ENCODE measurements around the gene CDH23.

The CDH23 gene

GRCh38 chr10:71726580-71727104, 329.9 kb downstream of the CDH23 start:
- peaks cover 2% of the 10 kb centered on the region for H3K36me3 ChIP-seq
- H3K27ac ChIP-seq = peak overlapping the region; percentile 100
- TF ChIP-seq, protein P1, sequence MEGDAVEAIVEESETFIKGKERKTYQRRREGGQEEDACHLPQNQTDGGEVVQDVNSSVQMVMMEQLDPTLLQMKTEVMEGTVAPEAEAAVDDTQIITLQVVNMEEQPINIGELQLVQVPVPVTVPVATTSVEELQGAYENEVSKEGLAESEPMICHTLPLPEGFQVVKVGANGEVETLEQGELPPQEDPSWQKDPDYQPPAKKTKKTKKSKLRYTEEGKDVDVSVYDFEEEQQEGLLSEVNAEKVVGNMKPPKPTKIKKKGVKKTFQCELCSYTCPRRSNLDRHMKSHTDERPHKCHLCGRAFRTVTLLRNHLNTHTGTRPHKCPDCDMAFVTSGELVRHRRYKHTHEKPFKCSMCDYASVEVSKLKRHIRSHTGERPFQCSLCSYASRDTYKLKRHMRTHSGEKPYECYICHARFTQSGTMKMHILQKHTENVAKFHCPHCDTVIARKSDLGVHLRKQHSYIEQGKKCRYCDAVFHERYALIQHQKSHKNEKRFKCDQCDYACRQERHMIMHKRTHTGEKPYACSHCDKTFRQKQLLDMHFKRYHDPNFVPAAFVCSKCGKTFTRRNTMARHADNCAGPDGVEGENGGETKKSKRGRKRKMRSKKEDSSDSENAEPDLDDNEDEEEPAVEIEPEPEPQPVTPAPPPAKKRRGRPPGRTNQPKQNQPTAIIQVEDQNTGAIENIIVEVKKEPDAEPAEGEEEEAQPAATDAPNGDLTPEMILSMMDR (IDR thresholded peaks at IDR 0.05) = no peak
- peak overlapping the region; percentile 40 to 54 for H3K4me3 ChIP-seq (ENCODE audit: low read depth in 1 of 2, low read length in 1 of 2)
- no peaks in the 10 kb centered on the region for H3K27me3 ChIP-seq
- H3K4me1 ChIP-seq (ENCODE audit: control insufficient read depth in 1 of 2, insufficient read depth in 1 of 2, low read depth in 1 of 2, low read length in 1 of 2) = peaks cover 66 to 67% of the 10 kb centered on the region in 2 experiments
- H3K9me3 ChIP-seq = no peaks in the 10 kb centered on the region

DNA sequence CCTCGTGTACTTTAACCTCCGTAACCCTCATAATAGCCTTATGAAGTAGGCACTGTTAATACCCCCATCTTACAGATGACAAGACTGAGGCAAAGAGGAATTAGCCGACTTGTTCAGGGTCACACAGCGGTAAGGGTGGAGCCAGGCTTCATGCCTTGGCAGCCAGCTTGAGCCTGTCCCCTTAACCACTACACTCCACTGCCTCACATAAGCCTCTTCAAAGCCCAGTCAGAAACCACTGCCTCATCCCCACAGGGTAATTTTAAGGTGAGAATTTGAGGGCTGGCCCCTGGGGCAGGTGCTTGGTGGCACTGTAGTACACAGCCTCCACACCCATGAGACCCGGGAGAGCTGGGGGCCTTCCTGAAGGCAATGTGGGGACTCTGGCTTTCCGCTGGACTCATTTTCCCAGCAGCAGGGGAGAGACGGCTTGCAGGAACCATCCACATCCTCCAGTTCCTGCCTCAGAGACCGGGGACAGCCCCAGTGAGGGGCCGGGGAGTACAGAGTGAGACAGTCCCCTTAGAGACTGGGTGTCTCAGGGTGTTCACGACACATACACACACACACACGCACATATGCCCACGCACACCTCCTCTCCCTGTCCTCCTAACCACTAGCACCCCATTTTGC, 330.5 kb downstream of the CDH23 start:
- H3K4me3 ChIP-seq (ENCODE audit: low read depth in 1 of 2, low read length in 1 of 2) = peak overlapping the region; percentile 40 to 54
- peak overlapping the region; percentile 100 for H3K27ac ChIP-seq

GRCh38 chr10:71727738-71728737, 331.3 kb downstream of the CDH23 start:
- peak overlapping the region; percentile 100 for H3K27ac ChIP-seq
- H3K4me3 ChIP-seq (ENCODE audit: low read depth in 1 of 2, low read length in 1 of 2) = peak overlapping the region; percentile 40 to 54
- peaks cover 79 to 81% of the 10 kb centered on the region in 2 experiments for H3K4me1 ChIP-seq (ENCODE audit: control insufficient read depth in 1 of 2, insufficient read depth in 1 of 2, low read depth in 1 of 2, low read length in 1 of 2)

More for the DNA sequence above, 330.5 kb downstream of the CDH23 start:
- H3K4me1 ChIP-seq (ENCODE audit: control insufficient read depth in 1 of 2, insufficient read depth in 1 of 2, low read depth in 1 of 2, low read length in 1 of 2) = peaks cover 72 to 73% of the 10 kb centered on the region in 2 experiments
- TF ChIP-seq, protein P1 (IDR thresholded peaks at IDR 0.05) = no peak
- H3K27me3 ChIP-seq = no peaks in the 10 kb centered on the region
- H3K9me3 ChIP-seq = no peaks in the 10 kb centered on the region
- H3K36me3 ChIP-seq = peaks cover 8% of the 10 kb centered on the region

DNA sequence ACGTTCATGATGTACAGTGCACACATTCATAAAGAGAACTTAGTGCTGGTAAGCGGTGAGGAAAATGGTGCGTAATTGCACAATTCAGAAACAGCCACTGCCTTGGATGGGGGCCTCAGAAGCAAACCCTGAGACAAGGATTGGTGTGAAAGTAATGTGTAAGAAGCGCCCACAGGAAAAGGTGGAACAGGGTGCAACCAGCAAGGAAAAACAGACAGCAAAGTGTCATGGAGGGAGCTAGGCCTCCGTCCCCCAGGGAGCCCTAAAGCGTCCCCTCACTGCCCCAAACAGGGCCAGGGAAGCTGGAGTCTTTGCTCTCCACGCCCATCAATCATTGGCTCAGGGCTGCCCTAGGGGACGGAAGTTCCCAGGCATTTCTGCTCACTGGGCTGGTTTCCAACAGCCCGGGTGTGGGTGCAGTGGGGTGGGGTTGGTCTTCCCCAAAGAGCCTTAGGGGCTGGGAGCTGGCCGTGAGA, 332.5 kb downstream of the CDH23 start:
- peak overlapping the region; percentile 100 for H3K27ac ChIP-seq

More at GRCh38 chr10:71727738-71728737, 331.3 kb downstream of the CDH23 start:
- H3K27me3 ChIP-seq = no peaks in the 10 kb centered on the region
- no peaks in the 10 kb centered on the region for H3K9me3 ChIP-seq
- H3K36me3 ChIP-seq = peaks cover 8% of the 10 kb centered on the region
- TF ChIP-seq, protein P1 (IDR thresholded peaks at IDR 0.05) = peak; percentile 37

GRCh38 chr10:71731791-71732190, 335.1 kb downstream of the CDH23 start:
- TF ChIP-seq, protein P1 (IDR thresholded peaks at IDR 0.05) = no peak
- H3K27me3 ChIP-seq = no peaks in the 10 kb centered on the region
- no peak overlapping the region for H3K4me3 ChIP-seq (ENCODE audit: low read depth in 1 of 2, low read length in 1 of 2)
- H3K9me3 ChIP-seq = no peaks in the 10 kb centered on the region
- peaks cover 98 to 100% of the 10 kb centered on the region in 2 experiments for H3K4me1 ChIP-seq (ENCODE audit: control insufficient read depth in 1 of 2, insufficient read depth in 1 of 2, low read depth in 1 of 2, low read length in 1 of 2)
- peaks cover 8% of the 10 kb centered on the region for H3K36me3 ChIP-seq
- peak overlapping the region; percentile 100 for H3K27ac ChIP-seq

More for the DNA sequence above, 332.5 kb downstream of the CDH23 start:
- Histone ChIP-seq H3K36me3 (peaks cover 8% of the 10 kb centered on the region), H3K27me3 (no peaks in the 10 kb centered on the region), H3K4me3 (ENCODE audit: low read depth in 1 of 2, low read length in 1 of 2) (peak overlapping the region; percentile 40 to 54), H3K4me1 (ENCODE audit: control insufficient read depth in 1 of 2, insufficient read depth in 1 of 2, low read depth in 1 of 2, low read length in 1 of 2) (peaks cover 90 to 93% of the 10 kb centered on the region in 2 experiments), H3K9me3 (no peaks in the 10 kb centered on the region)
- TF ChIP-seq, protein P1 (IDR thresholded peaks at IDR 0.05) = no peak

All from neutrophil (primary cell).